ENCODE results near the gene PSORS1C1.
"Not testable (repeated sequence)": the region's sequence is repeated elsewhere in the genome, so short reads cannot be mapped to it uniquely, and the experiment has no call there.

The PSORS1C1 gene

GRCh38 chr6:31178143-31179041 lies 63.8 kb downstream of the PSORS1C1 start:
- DNase-seq (ENCODE audit: low read depth), result no peak

GRCh38 chr6:31179042-31179386 lies 64.4 kb downstream of the PSORS1C1 start:
- DNase-seq (ENCODE audit: low read depth), result no peak

- DNase-seq (ENCODE audit: low read depth), result no peak
Observed at GRCh38 chr6:31179896-31180295, 65.3 kb downstream of the PSORS1C1 start.

- no peak for DNase-seq (ENCODE audit: low read depth)
Observed at GRCh38 chr6:31180500-31180899, 65.9 kb downstream of the PSORS1C1 start.

- not testable (repeated sequence) for DNase-seq (ENCODE audit: low read depth)
Observed at GRCh38 chr6:31183287-31183686, 68.7 kb downstream of the PSORS1C1 start.

- not testable (repeated sequence) for DNase-seq (ENCODE audit: low read depth)
Observed at GRCh38 chr6:31183859-31184258, 69.3 kb downstream of the PSORS1C1 start.

GRCh38 chr6:31185695-31186051 lies 71.1 kb downstream of the PSORS1C1 start:
- DNase-seq (ENCODE audit: low read depth), result not testable (repeated sequence)

GRCh38 chr6:31186052-31186734 lies 71.6 kb downstream of the PSORS1C1 start:
- no peak for DNase-seq (ENCODE audit: low read depth)

GRCh38 chr6:31187780-31188194 lies 73.2 kb downstream of the PSORS1C1 start:
- no peak for DNase-seq (ENCODE audit: low read depth)

- DNase-seq (ENCODE audit: low read depth), result not testable (repeated sequence)
Observed at GRCh38 chr6:31189223-31189622, 74.6 kb downstream of the PSORS1C1 start.
